BLaER1 treated with 17β-estradiol and CSF1 and Interleukin-3, amounts not matched to agents 10 nM and 100 nM (cell line): ENCODE data around the gene KLK10.
A peak's percentile ranks its signal among the peaks of the same experiment; 100 is the strongest.

ENCODE experiments used
- H3K27ac ChIP-seq, 11 experiments: shearing (Covaris generic); formaldehyde crosslinking; 2 replicates each; pipeline ENCODE4 v1.8.1; 2022
- H3K27me3 ChIP-seq, 11 experiments: shearing (Covaris generic); formaldehyde crosslinking; 2 replicates each; pipeline ENCODE4 v1.8.1; 2022
- H3K36me3 ChIP-seq, 11 experiments: shearing (Covaris generic); formaldehyde crosslinking; 2 replicates each; pipeline ENCODE4 v1.8.1; 2022
- H3K4me1 ChIP-seq, 10 experiments: shearing (Covaris generic); formaldehyde crosslinking; 2 replicates each; pipeline ENCODE4 v1.8.1; 2022
- H3K4me2 ChIP-seq, 11 experiments: shearing (Covaris generic); formaldehyde crosslinking; 2 replicates each; pipeline ENCODE4 v1.8.1; 2022
- H3K4me3 ChIP-seq, 10 experiments: shearing (Covaris generic); formaldehyde crosslinking; 2 replicates each; pipeline ENCODE4 v1.8.1; 2022
- H3K9ac ChIP-seq, 11 experiments: shearing (Covaris generic); formaldehyde crosslinking; 2 replicates each; pipeline ENCODE4 v1.8.1; 2022
- H3K9me3 ChIP-seq, 11 experiments: shearing (Covaris generic); formaldehyde crosslinking; replicated peaks in 1 of 11; 2 replicates each; pipeline ENCODE4 v1.8.1; 2022
- H4K20me1 ChIP-seq, 11 experiments: shearing (Covaris generic); formaldehyde crosslinking; 2 replicates each; pipeline ENCODE4 v1.8.1; 2022
- Cebpa-rat ChIP-seq, 11 experiments: shearing (Covaris generic); IDR thresholded peaks; 2 replicates each; pipeline ENCODE4 v1.8.1; 2022

KLK10 gene, protein sequence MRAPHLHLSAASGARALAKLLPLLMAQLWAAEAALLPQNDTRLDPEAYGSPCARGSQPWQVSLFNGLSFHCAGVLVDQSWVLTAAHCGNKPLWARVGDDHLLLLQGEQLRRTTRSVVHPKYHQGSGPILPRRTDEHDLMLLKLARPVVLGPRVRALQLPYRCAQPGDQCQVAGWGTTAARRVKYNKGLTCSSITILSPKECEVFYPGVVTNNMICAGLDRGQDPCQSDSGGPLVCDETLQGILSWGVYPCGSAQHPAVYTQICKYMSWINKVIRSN

DNA sequence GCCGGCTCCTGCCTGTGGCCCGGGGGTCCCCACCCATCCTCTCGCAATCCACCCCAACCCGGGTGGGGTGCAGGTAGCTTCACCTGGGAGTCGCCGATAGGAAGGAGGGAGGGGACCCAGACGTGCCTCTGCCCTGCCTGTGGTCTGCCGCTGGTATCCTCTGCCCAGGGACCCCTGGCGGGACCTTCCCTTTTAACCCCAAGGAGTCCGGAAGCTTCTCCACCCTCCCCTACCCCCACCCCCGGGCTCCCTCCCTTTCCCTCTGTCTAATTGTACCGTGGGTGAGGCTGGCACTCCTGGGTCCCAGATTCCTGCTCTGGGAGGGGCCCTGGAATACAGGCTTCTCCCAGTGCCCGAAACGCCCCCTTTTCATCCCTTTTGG is at the start of gene KLK10:
Gene KLK10, minus strand, starts transcription at position 166 of the 382 bp plus-strand sequence. CDS start 579 bp downstream, outside the sequence.
- Histone ChIP-seq H3K4me2 (peak within 1 kb of the TSS; percentile 38 to 95 (median 70)), H3K27ac (peak within 1 kb of the TSS in 1 of 11 experiments; percentile 25; a peak in 1 of 22 replicates), H3K4me3 (peak within 1 kb of the TSS in 9 of 10 experiments; percentile 9 to 62 (median 43); a peak in 12 of 20 replicates), H3K9ac (peak within 1 kb of the TSS in 3 of 11 experiments; percentile 1 to 26 (median 17); a peak in 1 of 22 replicates), H3K4me1 (peaks cover 13 to 35% (median 27%) of the 10 kb centered on the region in 10 experiments), H4K20me1 (peaks cover 0 to 4% (median 0%) of the 10 kb centered on the region in 11 experiments; a peak in 2 of 22 replicates), H3K9me3 (no peaks in the 10 kb centered on the region), H3K36me3 (no peaks in the 10 kb centered on the region), H3K27me3 (peaks cover 32 to 50% (median 44%) of the 10 kb centered on the region in 11 experiments)
- TF ChIP-seq Cebpa-rat (IDR thresholded peaks at IDR 0.05), result no peak

DNA sequence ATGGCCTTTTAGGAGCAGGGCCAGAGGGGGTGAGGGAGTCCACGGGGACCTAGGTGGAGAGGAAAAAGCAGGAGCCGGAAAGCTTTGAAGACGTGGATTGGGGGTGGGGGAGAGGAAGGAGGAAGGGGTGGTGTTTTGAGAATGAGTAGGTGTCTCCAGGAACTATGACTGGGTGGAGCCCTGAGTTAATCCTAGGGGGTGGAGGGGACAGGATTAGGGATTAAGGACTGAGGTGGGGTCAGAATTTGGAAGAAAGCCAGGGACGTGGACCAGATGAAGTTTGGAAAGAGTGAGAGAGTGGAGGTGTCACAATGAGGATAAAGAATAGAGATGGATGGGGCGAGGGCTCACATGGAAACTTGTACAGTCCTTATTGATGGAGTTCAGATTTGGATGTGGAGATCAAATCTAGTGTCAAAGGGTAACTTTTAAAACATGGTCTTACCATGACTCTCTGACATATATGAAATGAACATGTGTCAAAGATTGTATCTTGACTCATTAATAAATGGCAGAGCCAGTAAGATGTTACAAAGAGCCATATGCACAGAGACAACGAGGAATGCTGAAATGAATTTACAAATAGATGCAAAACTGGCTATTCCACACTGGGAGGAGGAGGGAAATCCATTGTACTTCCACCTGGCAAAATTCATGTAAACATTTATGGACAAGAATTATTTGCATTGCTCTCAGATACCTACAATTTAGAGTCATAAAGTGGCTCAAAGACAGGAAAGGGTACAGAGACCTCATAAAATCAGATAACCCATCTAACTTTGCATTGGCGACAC is 47.1 kb upstream of the KLK10 start:
- Histone ChIP-seq H3K27me3 (no peaks in the 10 kb centered on the region), H3K4me1 (0 out of 20 replicates have a peak, but pooled peaks cover 0 to 3% (median 0%) of the 10 kb centered on the region in 10 experiments), H4K20me1 (no peaks in the 10 kb centered on the region), H3K4me2 (no peak overlapping the region), H3K27ac (no peak overlapping the region), H3K9me3 (no peaks in the 10 kb centered on the region), H3K9ac (no peak overlapping the region), H3K4me3 (no peak overlapping the region), H3K36me3 (no peaks in the 10 kb centered on the region)
- TF ChIP-seq Cebpa-rat (IDR thresholded peaks at IDR 0.05), result no peak

DNA sequence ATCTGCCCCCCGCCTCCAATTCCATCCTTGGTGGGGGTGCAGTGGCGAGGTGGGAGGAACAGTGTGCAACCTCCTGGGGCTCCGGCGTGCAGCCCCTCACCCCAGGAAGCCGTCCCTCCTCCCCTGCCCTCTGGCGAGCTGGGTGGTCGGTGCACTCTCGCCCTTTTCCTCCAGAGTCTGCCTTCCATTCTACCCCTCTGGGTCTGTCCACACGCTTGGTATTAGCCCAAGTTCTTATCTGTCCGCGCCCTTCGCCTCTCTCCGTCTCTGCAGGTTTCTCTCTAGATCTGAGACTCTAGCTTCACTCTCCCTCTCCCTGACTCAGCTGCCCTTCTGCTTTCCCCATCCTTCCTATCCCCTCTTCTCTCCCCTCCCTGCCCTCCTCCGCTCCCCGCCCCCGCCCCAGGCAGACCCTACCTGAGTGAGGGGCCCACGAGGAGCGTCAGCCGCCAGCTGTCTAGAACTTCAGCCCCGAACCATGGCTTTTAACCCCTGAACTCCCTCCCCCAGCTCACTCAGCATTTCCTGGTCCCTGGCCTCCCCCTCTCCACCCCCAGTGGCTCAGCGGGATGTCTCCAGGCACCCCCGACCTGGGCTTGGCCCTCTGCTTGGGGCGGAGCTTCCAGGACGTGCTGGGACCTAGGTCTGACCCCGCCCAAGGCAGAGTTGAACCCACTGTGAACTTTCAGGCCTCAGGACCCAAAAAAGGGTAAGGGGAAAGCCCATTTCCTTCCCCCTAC is 45.9 kb upstream of the KLK10 start:
- no peaks in the 10 kb centered on the region for H4K20me1 ChIP-seq
- H3K4me1 ChIP-seq, result 0 out of 20 replicates have a peak, but pooled peaks cover 0 to 3% (median 0%) of the 10 kb centered on the region in 10 experiments
- H3K9ac ChIP-seq, result no peak overlapping the region; a peak in 1 of 22 replicates
- no peak overlapping the region for H3K27ac ChIP-seq
- TF ChIP-seq Cebpa-rat (IDR thresholded peaks at IDR 0.05), result no peak
- no peaks in the 10 kb centered on the region for H3K27me3 ChIP-seq
- no peaks in the 10 kb centered on the region for H3K36me3 ChIP-seq
- no peaks in the 10 kb centered on the region for H3K9me3 ChIP-seq
- H3K4me3 ChIP-seq, result peak overlapping the region in 6 of 10 experiments; percentile 27 to 54 (median 43); a peak in 5 of 20 replicates
- H3K4me2 ChIP-seq, result peak overlapping the region in 10 of 11 experiments; percentile 34 to 62 (median 50); a peak in 13 of 22 replicates

DNA sequence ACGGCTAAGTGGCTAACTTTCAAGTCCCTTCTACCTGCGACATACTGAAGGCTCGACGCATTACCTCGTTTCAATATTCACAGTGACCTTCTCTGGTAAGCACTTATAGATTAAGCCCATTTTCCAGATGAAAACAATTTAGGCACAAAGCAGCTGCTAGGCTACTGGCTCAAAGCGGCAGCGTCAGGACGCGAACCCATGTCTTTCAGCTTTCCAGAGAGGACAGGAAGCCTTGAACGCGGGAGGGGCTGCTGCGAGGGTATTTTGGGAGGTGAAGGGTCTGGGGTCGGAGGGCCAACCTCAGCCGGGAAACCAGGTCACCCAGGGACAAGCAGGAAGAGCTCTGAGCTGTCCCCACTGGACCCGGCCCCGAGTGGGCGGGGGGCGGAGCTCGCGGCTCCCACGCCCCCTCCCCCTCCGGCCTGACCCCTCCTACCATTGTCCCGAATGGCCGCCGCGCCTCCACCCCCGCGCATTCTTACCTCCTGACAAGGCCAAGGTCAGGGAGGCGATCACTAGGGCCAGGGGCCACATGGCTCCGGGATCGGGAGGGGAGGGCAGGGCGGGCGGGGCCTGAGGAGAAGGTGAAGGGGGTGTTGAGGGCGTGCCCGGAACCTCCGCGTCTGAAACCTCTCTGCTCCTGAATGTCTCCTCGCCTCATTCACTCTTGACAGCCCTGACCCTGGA is 45.2 kb upstream of the KLK10 start, which contains the start of gene KLK13:
Gene KLK13, minus strand, starts transcription at position 559 of the 687 bp plus-strand sequence. Its CDS starts 25 bp downstream, at position 534.
- Histone ChIP-seq H3K9ac (no peak within 1 kb of the TSS; a peak in 2 of 22 replicates), H4K20me1 (no peaks in the 10 kb centered on the region), H3K27ac (no peak within 1 kb of the TSS), H3K27me3 (no peaks in the 10 kb centered on the region), H3K9me3 (no peaks in the 10 kb centered on the region), H3K36me3 (no peaks in the 10 kb centered on the region), H3K4me1 (0 out of 20 replicates have a peak, but pooled peaks cover 0 to 3% (median 0%) of the 10 kb centered on the region in 10 experiments), H3K4me3 (peak within 1 kb of the TSS in 8 of 10 experiments; percentile 27 to 54 (median 38); a peak in 10 of 20 replicates), H3K4me2 (peak within 1 kb of the TSS; percentile 34 to 62 (median 50); a peak in 16 of 22 replicates)
- no peak for TF ChIP-seq Cebpa-rat (IDR thresholded peaks at IDR 0.05)

DNA sequence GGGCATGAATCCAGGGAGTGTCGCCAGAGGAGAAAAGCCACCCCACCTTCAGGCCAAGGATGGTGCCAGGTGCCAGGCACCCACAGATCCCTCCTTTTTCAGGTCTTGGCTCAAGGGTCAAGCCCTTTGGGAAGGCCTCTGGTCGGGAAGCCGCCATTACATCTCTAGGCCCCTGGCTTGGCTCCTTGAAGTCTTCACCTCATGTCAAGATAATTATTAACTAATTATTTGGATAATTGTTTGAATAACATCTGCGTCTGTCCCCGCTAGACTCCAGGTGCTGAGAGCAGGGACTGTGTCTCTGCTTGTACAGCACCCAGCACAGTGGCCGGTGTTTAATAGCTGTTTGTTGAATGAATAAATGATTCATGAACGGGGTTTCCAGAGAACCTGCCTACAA is 44.2 kb upstream of the KLK10 start:
- no peaks in the 10 kb centered on the region for H4K20me1 ChIP-seq
- H3K27me3 ChIP-seq, result no peaks in the 10 kb centered on the region
- H3K9me3 ChIP-seq, result no peaks in the 10 kb centered on the region
- H3K36me3 ChIP-seq, result no peaks in the 10 kb centered on the region
- H3K4me2 ChIP-seq, result no peak overlapping the region
- no peak overlapping the region for H3K4me3 ChIP-seq
- no peak for TF ChIP-seq Cebpa-rat (IDR thresholded peaks at IDR 0.05)
- 0 out of 20 replicates have a peak, but pooled peaks cover 0 to 3% (median 0%) of the 10 kb centered on the region in 10 experiments for H3K4me1 ChIP-seq
- H3K9ac ChIP-seq, result no peak overlapping the region
- no peak overlapping the region for H3K27ac ChIP-seq

DNA sequence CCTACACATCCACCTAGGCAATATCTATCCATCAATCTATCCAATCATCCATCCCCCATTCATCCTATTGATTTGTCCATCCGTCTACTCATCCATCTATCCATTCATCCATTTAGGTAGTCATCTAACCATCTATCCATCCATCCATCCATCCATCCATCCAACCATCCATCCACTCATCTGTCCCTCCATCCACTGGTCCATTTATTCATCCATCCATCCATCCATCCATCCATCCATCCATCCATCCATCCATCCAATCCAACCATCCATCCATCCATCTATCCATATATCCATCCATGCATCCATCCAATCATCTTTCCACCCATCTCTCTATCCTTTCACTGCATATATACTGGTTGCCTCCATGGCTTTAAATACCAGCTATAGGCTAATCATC is 41.5 kb upstream of the KLK10 start:
- H3K9ac ChIP-seq, result no peak overlapping the region
- H4K20me1 ChIP-seq, result no peaks in the 10 kb centered on the region

DNA sequence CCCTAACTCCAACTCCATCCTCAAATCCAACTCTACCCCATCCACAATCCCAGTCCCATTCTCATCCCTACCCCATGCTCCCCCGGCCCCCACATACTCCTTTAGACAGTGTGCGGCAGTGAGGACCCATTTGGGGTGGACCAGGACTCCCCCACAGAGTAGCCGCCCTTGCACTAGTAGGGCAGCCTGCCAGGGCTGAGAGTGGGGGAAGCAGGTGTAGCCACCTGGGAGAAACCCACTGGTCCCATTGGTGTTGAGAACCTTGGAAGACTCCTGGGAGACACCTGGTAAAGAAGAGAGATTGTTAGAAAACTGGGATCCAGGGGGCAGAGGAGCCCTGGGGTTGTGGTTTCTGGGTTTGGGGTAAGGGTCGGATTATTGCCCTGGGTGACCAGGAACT is 40.8 kb upstream of the KLK10 start:
- no peaks in the 10 kb centered on the region for H3K36me3 ChIP-seq
- H3K4me2 ChIP-seq, result no peak overlapping the region
- no peak overlapping the region for H3K27ac ChIP-seq
- no peaks in the 10 kb centered on the region for H3K9me3 ChIP-seq
- H3K4me1 ChIP-seq, result 0 out of 20 replicates have a peak, but pooled peaks cover 0 to 3% (median 0%) of the 10 kb centered on the region in 10 experiments
- no peak overlapping the region for H3K4me3 ChIP-seq
- TF ChIP-seq Cebpa-rat (IDR thresholded peaks at IDR 0.05), result no peak
- no peak overlapping the region for H3K9ac ChIP-seq
- H4K20me1 ChIP-seq, result no peaks in the 10 kb centered on the region
- H3K27me3 ChIP-seq, result no peaks in the 10 kb centered on the region

More for the DNA sequence above, 41.5 kb upstream of the KLK10 start:
- Histone ChIP-seq H3K4me1 (0 out of 20 replicates have a peak, but pooled peaks cover 0 to 3% (median 0%) of the 10 kb centered on the region in 10 experiments), H3K4me3 (no peak overlapping the region), H3K27ac (no peak overlapping the region), H3K36me3 (no peaks in the 10 kb centered on the region), H3K4me2 (no peak overlapping the region), H3K9me3 (no peaks in the 10 kb centered on the region), H3K27me3 (no peaks in the 10 kb centered on the region)
- no peak for TF ChIP-seq Cebpa-rat (IDR thresholded peaks at IDR 0.05)

DNA sequence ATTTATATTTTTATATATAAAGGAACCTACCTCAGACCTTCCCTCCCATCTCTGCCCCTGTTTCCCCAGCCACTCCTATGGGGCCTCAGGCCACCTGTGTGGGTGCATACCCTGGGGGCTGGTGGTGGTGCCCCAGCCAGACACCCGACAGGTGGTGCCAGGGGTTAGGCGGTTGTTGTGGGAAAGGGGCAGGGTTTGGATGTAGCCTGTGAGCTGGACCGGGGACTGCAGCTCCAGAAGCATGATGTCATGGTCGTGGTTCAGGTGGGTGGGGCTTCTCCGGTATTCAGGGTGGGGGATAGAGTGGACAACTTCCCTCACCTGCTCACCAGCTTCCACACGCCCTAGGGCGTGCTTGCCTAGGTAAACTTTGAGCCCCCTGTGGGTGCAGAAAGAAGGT is 40.2 kb upstream of the KLK10 start:
- no peak overlapping the region for H3K4me3 ChIP-seq
- H3K36me3 ChIP-seq, result no peaks in the 10 kb centered on the region
- TF ChIP-seq Cebpa-rat (IDR thresholded peaks at IDR 0.05), result no peak
- no peak overlapping the region for H3K9ac ChIP-seq
- no peak overlapping the region for H3K4me2 ChIP-seq
- H3K27me3 ChIP-seq, result no peaks in the 10 kb centered on the region
- H4K20me1 ChIP-seq, result no peaks in the 10 kb centered on the region
- no peaks in the 10 kb centered on the region for H3K9me3 ChIP-seq
- H3K4me1 ChIP-seq, result no peaks in the 10 kb centered on the region
- H3K27ac ChIP-seq, result no peak overlapping the region
